Prostate gland (tissue), 2 donors: ENCODE results near the gene ACADL.

Source experiments
- POLR2A ChIP-seq: fragments of 450-650 bp; IDR thresholded peaks from one replicate; pipeline ENCODE4 v1.6.1; 2016; ENCODE audit warnings: antibody characterized with exemption, mild to moderate bottlenecking
- POLR2AphosphoS5 ChIP-seq: sonication (generic); formaldehyde crosslinking; IDR thresholded peaks from one replicate; pipeline ENCODE4 v1.6.1; 2017; ENCODE audit warnings: antibody characterized with exemption
- TF ChIP-seq, protein P1 (sequence below), 4 experiments: fragments of 200-600 bp in 2 of 4; fragments of 450-650 bp in 2 of 4; sonication (generic) in 2 of 4; IDR thresholded peaks; 1 replicate in 3 of 4; 2 replicates in 1 of 4; pipeline ENCODE4 v1.5.1; 2016 to 2019; ENCODE audit warnings: antibody characterized with exemption in 4 of 4, mild to moderate bottlenecking in 2 of 4, moderate library complexity in 2 of 4

DNA sequence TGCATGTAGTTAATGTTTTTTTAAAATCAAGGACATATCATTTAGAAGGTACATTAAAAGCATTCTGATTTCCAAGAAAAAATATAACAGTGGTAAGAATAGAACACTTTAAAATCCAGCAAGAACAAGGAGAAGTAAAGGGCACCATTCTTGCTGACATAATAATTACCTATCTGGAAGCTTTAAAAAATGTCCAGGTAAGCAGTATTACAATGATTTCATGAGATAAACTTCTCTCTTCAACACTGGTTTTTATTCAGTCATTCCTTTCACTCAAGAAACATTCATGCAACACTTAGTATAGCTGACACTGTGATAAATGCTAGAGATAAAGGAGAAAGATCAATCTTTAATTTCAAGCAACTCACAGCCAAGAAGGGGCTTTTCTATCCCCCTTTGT is 51.2 kb downstream of the ACADL start:
- TF ChIP-seq POLR2A (no peak), POLR2AphosphoS5 (no peak)
- TF ChIP-seq, protein P1, sequence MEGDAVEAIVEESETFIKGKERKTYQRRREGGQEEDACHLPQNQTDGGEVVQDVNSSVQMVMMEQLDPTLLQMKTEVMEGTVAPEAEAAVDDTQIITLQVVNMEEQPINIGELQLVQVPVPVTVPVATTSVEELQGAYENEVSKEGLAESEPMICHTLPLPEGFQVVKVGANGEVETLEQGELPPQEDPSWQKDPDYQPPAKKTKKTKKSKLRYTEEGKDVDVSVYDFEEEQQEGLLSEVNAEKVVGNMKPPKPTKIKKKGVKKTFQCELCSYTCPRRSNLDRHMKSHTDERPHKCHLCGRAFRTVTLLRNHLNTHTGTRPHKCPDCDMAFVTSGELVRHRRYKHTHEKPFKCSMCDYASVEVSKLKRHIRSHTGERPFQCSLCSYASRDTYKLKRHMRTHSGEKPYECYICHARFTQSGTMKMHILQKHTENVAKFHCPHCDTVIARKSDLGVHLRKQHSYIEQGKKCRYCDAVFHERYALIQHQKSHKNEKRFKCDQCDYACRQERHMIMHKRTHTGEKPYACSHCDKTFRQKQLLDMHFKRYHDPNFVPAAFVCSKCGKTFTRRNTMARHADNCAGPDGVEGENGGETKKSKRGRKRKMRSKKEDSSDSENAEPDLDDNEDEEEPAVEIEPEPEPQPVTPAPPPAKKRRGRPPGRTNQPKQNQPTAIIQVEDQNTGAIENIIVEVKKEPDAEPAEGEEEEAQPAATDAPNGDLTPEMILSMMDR (IDR thresholded peaks at IDR 0.05) = no peak
